Hypothalamus (tissue), 51 donors: ENCODE results near the gene INTU.
"Not testable (repeated sequence)": the region's sequence is repeated elsewhere in the genome, so short reads cannot be mapped to it uniquely, and the experiment has no call there.

Source experiments
- DNase-seq, 51 donors: peaks; one replicate each; lab custom pipeline; 2025; lab: John Stamatoyannopoulos, UW

The INTU gene

GRCh38 chr4:127642169-127642568 lies 9.4 kb downstream of the INTU start:
- DNase-seq, result no peak

GRCh38 chr4:127643791-127644190 lies 11.0 kb downstream of the INTU start:
- DNase-seq, result peak in 1 of 51 donors; percentile 8

- DNase-seq, result no peak
Observed at GRCh38 chr4:127648061-127648460, 15.3 kb downstream of the INTU start.

DNA sequence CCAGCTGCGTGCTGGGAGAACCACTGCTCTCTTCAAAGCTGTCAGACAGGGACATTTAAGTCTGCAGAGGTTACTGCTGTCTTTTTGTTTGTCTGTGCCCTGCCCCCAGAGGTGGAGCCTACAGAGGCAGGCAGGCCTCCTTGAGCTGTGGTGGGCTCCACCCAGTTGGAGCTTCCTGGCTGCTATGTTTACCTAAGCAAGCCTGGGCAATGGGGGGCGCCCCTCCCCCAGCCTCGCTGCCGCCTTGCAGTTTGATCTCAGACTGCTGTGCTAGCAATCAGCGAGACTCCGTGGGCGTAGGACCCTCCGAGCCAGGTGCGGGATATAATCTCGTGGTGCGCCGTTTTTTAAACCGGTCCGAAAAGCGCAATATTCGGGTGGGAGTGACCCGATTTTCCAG lies 22.8 kb downstream of the INTU start:
- DNase-seq, result not testable (repeated sequence)

DNA sequence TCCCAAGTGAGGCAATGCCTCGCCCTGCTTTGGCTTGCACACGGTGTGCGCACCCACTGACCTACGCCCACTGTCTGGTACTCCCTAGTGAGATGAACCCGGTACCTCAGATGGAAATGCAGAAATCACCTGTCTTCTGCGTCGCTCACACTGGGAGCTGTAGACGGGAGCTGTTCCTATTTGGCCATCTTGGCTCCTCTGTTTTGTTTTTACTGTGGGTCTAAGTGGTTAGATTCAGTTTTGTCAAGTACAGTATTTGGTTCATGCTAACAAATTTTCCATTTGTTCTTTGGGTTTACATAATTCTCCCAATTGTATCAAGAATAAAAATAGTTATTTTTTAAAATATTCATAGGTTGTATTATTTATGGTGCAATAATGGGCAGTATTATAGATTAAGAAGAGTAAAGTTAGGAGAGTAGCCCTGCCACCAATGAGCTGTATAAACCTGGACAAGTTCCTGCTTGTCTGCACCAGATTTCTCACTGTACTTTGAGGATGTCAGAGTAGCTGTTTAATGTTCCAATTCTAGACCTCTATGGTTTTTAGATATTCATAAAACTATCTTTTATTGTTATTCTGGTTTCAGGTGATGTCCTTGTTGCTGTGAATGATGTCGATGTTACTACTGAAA lies 23.4 kb downstream of the INTU start:
- DNase-seq, result no peak

- DNase-seq, result no peak
Observed at GRCh38 chr4:127660284-127660885, 27.6 kb downstream of the INTU start.

DNA sequence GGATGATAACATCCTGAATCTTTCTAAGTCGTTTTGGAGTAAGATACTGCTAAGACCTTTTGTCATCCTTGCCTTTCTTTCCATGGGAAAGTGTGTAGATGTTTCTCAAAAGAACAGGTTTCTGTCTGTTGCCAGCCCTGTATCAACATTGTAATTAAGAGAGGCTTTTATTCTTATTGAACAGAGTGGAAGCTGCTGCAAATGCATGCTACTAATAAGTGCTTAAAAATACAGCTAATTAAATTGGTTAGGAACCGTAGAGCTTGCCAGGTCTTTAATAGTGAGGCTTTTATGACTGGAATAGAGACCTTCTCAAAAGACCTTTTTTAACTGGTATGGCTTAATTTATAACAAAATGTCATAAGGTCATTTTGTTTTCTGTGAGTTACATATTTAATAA lies 34.4 kb downstream of the INTU start:
- no peak for DNase-seq

DNA sequence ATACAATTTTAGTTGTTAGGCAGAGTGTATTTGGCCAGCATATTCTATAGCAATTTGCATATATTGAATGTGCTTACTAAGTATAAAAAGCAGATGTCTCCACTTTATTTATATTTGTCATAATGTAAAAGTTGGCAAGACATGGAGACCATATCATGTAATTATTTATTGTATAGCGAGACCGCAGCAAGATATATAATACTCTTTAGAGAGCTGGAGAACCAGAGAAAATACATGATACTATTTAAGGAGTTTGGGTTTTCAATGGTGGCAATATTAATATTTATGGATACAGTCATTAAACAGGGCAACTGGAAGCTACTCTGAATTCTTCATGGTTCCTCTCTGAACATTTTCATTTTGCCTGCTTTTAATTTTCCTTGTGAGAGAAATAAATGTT lies 35.0 kb downstream of the INTU start:
- DNase-seq, result no peak

GRCh38 chr4:127668770-127669169 lies 36.0 kb downstream of the INTU start:
- DNase-seq, result no peak

DNA sequence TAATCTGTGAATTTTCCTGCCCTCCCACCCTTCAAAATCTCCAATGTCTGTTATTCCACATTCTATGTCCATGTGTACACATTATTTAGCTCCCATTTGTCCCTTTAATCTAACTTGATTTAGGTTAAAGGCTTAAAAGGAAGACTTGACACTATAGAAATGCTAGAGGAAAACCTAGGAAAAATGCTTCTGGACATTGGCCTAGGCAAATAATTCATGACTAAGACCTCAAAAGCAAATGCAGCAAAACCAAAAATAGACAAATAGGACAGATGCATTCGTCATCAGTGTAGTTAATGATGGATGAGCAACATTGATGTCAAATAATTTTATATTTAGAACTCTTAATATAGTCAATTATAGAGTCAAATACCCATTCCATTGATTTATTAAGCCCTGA lies 36.9 kb downstream of the INTU start:
- no peak for DNase-seq

DNA sequence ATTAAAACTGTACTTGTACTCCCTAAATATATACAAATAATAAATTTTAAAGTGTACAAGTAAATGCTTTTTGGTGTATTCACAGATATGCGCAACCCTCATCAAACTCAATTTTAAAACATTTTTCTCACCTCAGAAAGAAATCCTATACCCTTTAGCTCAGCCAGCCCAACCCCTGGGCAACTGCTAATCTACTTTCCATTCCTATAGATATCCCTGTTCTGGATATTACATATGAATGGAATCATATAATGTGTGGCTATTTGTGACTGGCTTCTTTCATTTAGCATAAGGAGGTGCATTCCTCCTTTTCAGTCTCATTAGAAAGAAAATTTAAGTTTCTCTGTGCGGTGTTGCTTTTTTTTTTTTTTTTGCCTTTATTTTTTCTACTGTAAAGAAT lies 39.4 kb downstream of the INTU start:
- DNase-seq, result no peak

DNA sequence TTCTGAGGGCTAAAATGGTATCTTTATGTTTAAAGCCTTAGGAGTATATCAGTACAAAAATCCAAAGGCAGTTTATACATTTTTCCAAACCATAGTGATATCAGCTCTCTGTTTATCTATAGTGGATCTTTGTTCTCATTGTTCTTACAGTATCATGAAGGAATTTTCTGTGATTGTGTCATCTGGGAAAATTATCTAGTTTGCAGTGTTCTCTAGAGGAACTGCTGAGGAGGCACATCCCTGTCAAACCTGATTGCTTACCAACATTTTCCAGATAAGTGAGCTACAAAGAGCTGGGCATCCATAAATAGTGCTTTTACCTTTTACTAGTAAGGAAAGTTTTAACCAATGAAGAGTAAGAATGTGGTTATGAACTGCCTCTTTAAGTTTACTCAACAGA lies 52.5 kb downstream of the INTU start:
- DNase-seq, result no peak

DNA sequence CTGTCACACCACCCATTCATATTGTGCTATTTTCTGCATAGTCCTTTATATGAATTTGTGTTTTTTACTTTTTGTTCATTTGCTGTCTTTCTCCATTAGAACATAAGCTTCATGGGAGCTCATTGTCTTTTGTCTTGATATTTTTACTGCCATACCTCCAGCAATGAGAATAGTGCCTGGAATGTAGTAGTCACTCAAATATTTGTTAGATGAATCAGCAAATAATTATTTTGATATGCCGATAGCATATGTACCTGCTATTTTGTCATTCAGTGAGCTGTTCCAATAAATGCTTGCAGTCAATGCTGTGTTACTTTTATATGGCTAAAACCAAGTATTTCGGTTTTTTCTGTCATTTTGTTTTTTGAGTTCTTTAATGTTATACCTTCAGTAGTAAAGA lies 53.9 kb downstream of the INTU start:
- no peak for DNase-seq

DNA sequence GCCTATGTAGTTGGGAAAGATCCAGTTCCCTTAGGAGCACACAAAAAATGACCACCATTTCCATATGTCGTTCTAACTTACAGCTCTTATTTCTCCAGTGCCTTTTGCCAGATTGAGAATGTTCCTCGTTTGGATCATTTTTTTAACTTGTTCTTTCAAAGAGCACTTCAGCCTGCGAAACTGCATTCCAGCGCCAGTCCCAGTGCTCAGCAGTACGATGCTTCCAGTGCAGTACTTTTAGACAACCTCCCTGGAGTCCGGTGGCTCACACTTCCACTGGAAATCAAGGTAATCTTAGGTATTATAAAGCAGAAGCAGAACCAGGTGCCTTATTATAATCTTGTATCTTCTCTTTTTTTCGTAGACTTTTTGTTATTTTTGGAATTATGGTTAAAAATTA lies 54.8 kb downstream of the INTU start:
- no peak for DNase-seq

- peak in 2 of 51 donors; percentile 1 to 24 for DNase-seq
Observed at GRCh38 chr4:127698789-127699200, 66.0 kb downstream of the INTU start.

- DNase-seq, result peak in 2 of 51 donors; percentile 1 to 2
Observed at GRCh38 chr4:127708985-127709384, 76.2 kb downstream of the INTU start.

GRCh38 chr4:127709456-127709855 lies 76.7 kb downstream of the INTU start:
- DNase-seq, result no peak

- DNase-seq, result no peak
Observed at GRCh38 chr4:127730142-127730913, 97.6 kb downstream of the INTU start, which contains the start of gene SLC25A31. SLC25A31 (plus strand) TSS chr4:127730400; CDS start chr4:127730546, 146 bp downstream.

GRCh38 chr4:127731406-127731805 lies 98.6 kb downstream of the INTU start:
- no peak for DNase-seq

DNA sequence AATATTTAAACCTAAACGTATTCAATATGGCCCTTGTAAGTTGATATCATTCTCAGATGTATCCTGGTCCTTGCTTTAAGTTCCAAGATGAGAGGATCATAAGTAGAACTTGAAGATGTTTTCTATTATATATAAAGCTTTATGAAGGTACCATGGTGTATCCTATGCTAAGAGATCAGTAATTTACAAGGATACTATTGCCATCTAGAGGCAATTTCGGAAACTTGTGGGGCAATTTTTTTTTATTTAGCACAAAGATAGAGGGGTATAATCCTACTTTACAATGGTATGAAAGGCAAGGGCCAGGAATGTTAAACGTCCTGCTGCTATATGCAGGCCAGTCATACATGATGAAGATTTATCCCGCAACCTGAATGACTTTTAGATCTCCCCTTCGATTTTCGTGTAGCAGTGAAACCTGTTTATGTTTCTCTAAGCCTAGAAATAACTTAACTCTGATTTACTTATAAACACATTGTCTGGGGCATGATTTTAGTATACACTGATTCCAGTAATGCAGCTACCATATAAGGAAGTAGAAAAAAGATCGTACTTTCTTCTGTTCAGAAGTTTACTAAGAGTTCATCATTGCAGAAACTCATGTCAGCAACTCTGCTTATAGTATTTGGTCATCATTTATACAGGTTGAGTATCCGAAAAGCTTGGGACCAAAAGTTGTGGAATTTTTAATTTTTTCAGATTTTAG lies 100.0 kb downstream of the INTU start:
- DNase-seq, result peak in 2 of 51 donors; percentile 9 to 38

- no peak for DNase-seq
Observed at GRCh38 chr4:127734976-127735375, 102.2 kb downstream of the INTU start.
